ENCODE results near the gene CREB3L2.

DNA sequence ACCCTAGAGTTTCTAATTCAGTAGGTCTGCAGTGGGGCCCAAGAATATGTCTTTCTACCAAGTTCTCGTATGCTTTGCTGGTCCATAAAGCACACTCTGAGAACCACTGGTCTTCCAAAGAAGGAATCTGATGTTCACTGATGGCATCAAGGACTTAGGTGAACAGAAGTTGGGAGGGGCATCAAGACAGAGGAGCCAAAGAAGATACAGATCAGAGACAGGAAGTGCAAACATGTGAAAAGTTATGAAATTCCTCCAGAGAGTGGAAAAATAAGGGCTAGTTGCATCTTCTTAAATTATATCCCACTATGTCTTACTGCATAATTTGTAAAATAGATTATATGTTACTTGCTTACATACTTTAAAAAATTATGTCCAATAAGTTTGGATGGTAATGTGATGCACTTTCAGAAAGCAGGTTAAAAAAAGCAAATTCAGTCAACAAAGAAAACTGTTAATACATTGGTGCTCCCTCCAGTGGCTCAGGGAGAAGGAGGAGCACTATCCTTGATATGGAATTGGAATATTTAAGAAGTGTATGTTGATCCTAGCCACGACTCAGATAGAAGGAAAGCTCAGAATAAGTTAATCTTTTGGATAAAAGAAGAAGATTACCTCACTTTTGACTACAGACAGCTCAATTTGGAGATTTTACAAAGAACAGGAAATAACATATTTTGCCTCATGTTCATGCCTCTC lies 35.8 kb downstream of the CREB3L2 start:
- no peak for TF ChIP-seq FOXJ3 (CRISPR knock-in tag; IDR thresholded peaks at IDR 0.05)
- TF ChIP-seq JUND (IDR thresholded peaks at IDR 0.05) = no peak
- TF ChIP-seq EZH2phosphoT487 (IDR thresholded peaks at IDR 0.05; ENCODE audit: borderline replicate concordance, low read depth) = no peak
- TF ChIP-seq, protein P1, sequence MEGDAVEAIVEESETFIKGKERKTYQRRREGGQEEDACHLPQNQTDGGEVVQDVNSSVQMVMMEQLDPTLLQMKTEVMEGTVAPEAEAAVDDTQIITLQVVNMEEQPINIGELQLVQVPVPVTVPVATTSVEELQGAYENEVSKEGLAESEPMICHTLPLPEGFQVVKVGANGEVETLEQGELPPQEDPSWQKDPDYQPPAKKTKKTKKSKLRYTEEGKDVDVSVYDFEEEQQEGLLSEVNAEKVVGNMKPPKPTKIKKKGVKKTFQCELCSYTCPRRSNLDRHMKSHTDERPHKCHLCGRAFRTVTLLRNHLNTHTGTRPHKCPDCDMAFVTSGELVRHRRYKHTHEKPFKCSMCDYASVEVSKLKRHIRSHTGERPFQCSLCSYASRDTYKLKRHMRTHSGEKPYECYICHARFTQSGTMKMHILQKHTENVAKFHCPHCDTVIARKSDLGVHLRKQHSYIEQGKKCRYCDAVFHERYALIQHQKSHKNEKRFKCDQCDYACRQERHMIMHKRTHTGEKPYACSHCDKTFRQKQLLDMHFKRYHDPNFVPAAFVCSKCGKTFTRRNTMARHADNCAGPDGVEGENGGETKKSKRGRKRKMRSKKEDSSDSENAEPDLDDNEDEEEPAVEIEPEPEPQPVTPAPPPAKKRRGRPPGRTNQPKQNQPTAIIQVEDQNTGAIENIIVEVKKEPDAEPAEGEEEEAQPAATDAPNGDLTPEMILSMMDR (IDR thresholded peaks at IDR 0.05) = peak; percentile 56
- TF ChIP-seq YY1 (IDR thresholded peaks at IDR 0.05; ENCODE audit: low read depth) = no peak
- TF ChIP-seq SMC3 (IDR thresholded peaks at IDR 0.05; ENCODE audit: low read depth, low read length) = no peak
- TF ChIP-seq, protein P2, sequence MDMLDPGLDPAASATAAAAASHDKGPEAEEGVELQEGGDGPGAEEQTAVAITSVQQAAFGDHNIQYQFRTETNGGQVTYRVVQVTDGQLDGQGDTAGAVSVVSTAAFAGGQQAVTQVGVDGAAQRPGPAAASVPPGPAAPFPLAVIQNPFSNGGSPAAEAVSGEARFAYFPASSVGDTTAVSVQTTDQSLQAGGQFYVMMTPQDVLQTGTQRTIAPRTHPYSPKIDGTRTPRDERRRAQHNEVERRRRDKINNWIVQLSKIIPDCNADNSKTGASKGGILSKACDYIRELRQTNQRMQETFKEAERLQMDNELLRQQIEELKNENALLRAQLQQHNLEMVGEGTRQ (IDR thresholded peaks at IDR 0.05; ENCODE audit: borderline replicate concordance, low read depth, low read length) = no peak

Measured in SK-N-SH (cell line).